Activated CD4-positive, alpha-beta T cell treated with anti-CD3 and anti-CD28 coated beads for 1 hour (primary cell): ENCODE data around the gene TEX53.

Experiments
- DNase-seq: peaks from one replicate; pipeline ENCODE4 v3.0.0-alpha.2; 2020

Gene TEX53

DNA sequence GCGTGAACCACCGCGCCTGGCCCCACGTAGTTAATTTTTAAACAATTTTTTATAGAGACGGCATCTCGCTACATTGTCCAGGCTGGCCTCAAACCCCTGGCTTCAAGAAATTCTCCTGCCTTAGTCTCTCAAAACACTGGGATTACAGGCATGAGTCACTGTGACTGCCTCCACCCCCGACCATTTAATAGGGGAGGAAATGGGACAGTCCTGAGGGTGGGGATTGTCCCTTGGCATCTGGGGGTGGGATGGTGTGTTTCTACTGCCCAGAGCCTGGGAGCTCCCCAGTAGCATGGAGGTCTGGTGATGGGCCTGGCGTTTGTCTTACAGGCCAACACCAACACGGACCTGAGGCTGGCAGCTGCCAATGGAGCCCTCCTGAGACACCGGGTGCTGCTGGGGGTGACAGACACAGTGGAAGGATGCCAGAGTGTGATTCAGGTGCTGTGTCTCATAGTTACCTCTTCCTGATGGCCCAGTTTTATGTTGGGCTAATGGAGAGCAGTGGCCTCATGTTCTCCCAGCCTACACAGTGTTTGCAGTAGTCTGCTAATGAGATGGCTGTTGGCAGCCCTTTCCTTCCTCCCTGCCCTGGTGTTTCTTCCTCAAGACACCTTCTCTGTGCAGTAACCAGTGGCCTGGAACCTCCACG, 24.0 kb downstream of the TEX53 start:
- DNase-seq = no peak

DNA sequence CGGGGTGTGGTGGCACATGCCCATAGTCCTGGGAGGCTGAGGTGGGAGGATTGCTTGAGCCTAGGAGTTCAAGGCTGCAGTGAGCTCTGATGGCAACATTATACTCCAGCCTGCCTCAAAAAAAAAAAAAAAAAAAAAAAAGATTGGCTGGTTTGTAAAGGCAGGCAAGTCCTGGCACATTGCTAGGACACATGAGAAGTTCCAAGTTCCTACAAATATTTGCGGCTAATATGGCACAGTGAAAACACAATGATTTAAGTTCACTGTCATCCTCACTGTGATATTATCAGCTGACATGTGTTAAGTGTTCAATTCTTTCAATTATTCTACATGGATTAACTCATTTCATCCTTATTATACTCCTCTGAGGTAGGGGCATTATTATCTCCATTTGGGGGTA, 26.4 kb downstream of the TEX53 start:
- DNase-seq = no peak

DNA sequence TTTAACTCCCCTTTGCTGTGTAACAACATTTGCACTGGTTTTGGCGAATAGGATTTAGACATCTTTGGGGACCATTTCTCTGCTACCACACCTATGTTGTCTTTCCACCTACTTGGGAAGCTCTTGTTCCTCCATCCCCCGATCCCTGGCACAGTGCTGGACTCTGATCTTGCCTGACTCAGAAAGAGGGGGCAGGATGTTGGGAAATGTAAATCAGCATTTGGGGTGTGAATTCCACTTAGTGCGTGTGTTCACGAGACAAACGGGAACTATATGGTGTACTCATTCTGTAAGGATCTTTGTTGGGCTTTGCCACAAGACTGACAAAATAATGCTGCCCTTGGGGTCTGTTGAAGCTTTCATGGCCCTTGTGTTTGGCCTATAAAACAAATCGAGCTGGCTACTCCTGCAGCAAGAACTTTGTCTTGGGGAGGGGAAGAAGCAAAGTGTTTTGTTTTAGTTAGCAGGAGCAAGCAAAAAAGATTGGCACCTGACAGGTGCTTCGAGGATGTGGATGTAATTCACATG, 28.0 kb downstream of the TEX53 start:
- no peak for DNase-seq

DNA sequence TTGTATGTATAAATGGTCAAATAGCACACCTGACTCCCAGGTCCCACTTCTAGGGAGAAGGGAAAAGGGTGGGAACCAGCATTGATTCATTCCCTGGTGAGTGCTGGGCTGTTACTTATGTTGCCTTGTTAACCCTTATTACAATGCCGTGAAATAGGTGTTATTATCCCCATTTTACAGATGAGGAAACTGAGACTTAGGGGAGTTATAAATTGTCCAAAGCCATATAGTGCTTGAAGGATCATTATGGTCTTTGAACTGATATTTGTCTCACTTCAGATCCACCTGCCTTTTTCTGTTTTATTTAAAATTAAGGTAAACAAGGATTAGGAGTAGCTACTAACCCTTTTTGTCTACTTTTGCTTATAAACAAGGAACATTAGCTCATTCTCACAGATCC, 30.1 kb downstream of the TEX53 start:
- no peak for DNase-seq

DNA sequence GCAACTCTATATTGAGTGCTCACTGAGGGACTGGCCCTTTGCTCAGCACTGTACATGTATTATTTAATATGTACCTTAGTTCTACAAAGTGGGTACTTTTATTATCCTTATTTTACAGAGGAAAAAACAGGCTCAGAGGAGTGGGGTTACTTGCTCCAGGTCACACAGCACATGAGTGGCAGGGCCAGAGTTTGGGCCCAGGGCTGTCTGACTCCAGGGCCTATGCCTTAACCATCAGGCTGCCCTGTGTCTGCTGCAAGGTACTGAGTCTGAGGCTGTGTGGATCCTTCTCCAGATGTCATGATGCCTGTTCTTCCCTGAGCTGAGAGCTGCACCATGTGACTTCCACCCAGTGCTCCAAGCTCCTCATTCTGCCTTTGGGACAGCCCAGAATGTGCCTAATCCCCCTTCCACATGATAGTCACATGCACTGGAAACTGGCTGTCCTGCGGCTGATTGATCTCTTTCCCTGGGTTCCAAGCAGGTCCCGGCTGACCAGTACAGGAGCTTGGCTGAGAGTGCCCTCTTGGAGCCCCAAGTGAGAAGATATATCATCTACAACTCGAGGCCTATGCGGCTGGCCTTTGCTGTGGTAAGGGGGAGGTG, 31.1 kb downstream of the TEX53 start:
- DNase-seq = no peak

DNA sequence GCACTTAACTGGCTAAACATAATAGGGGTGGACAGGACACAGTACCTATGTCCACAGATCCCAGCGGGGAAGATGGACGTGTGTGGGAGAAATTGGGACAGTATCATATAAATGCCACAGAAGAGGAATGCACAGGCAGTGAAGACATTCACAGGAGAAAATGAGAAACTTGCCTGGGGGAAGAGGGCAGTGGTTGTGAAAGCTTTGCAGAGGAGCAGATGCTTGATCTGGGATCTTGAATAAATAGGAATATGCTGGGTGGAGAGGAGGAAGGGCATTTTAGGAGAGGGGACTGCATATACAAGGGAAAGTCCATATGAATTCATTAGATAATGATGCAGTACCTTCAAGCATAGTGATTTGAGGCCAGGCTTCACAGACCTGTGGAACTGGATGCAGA, 32.9 kb downstream of the TEX53 start:
- DNase-seq = no peak

DNA sequence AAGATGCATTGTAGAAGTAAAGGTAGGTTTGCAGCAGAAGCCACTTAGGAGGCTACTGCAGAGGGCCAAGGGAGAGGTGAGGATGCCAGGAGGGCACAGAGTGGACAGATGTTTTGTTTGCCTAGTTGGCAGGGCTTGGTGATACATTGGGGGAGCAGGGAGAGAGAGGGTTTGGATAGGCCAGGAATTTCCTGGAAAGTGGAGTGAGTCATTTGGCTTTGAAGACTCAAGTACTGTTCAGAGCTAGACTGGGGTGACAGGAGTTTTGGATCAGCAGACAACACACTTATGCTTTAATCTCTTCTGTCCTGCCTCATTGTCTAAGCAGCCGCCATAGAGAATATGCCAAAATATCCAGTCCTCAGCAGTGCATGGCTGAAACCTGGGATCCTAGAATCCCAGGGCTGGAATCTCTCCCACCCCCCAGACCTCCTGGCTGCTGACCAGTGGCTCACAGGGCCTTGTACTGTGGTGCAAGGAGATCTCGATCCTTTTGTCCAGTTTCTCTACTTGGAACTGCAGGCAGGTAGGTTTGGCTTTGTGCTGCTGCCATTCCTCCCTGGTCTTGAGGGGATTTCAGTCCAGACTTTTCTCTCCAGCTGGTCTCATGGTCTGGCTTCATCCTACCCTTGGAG, 35.5 kb downstream of the TEX53 start:
- DNase-seq = no peak

DNA sequence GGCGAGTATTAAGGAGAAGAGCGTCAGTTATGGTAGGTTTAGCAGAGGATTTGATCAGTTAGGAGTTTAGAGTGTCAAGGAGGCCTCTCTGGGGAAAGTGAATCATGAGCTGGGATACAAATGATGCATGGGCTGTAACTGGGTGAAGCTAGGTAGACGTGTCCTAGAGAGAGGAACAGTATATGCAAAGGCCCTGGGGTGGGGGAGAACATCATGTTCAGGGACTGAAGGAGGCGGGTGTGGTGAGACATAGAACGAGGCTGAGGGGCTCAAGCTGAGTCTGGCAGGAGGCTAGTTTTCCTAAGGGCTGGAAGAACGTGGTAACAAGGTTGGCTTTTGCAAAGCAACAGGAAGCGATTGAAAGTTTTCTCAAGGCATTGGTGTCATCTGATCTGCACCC, 36.0 kb downstream of the TEX53 start:
- no peak for DNase-seq

DNA sequence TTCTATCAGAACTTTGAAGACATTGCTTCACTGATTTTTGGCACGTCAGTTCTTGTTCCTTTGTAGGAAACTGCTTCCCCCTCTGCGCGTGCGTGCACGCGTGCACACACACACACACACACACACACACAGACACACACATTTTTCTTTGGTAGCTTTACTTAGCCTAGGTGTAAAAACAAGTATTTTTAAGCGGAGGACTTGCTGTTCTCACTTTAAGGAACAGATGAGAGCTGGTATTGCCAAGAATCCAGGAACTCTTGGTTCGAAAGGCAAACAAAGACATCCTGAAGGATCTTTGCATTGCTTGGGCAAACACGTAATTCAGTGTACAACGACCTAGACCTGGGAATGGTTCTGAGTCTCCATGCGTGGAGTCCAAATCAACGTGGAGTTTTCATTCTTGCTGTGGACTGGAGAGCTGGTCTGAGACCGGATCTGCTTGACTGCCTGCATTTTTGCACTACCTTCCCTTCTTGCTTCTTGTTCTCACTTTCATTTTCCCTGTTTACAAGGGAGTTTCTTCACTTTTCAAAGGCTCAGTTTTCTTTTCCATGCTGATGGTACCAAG, 38.3 kb downstream of the TEX53 start:
- DNase-seq = no peak

DNA sequence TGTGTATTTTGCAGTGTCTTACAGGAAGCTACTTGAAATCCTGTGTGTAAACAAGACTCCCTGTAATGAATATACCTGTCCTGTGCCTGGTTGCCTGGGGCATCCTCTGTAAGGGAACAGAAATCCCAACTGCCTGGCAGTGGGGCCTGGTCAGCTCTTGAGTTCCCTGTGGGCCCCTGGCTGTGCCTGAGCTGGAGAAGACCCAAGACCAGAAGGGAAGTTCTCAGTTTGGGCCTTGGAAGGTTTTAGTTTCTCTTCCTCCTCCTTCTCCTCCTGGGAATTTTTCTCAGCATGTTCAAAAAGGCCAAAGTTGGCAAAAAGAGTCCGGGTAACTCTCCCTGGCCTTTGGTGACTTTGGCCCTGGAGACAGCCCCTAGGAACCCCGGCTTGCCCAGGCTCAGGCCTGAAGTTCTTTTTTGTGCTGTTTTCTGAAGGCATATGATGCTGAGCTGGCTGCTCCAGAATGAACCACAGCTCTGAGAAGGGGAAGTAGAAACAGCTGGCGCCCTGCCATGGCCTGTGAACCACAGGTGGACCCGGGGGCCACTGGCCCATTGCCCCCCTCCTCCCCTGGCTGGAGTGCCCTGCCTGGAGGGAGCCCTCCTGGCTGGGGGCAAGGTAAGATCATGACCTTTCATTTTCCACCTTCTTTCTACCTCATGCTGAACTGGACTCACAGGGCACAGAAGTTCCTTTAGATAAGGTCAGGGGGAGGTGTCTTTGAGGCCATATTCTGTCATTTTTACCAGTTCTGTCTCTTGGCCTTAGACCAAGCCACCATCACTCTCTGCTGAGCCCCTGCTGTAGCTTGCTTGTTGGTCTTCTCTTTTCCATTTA, 40.7 kb downstream of the TEX53 start:
- no peak for DNase-seq

DNA sequence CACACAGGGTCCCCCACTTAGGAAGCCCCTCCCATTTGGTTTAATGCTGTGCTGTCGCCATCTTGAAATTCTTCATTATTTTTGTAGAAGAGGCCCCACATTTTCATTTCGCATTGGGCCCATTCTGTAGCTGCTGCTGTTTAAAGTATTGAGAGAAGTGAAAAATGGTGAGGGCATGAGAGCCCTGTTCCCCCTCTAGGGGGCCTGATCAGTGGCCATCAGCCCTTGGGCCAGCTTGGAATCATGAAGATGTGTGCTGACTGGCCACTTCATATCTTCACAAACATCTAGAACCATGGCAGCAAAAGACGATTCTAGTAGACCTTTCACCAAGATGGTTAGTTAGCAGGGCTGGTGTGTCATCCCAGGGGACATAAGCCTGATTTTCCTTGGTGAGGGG, 43.2 kb downstream of the TEX53 start:
- no peak for DNase-seq

DNA sequence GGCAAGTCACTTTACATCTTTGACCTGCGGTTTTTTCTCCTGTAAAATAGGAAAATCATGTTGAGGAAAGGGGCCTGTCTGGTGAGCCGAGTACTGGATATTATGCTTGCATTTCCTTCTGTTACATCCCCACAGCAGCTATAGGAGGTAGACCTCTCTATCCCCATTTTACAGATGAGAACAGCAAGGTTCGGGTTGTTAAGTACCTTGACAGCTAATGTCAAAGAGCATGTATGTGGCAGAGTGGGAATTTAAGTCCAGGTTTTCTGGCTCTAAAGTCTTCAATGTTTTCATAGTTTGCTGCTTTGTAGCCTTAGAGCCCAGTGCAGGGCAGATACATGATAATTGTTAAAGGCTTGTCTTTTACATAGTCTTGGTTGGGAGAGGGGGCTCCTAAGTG, 43.7 kb downstream of the TEX53 start:
- DNase-seq = no peak

DNA sequence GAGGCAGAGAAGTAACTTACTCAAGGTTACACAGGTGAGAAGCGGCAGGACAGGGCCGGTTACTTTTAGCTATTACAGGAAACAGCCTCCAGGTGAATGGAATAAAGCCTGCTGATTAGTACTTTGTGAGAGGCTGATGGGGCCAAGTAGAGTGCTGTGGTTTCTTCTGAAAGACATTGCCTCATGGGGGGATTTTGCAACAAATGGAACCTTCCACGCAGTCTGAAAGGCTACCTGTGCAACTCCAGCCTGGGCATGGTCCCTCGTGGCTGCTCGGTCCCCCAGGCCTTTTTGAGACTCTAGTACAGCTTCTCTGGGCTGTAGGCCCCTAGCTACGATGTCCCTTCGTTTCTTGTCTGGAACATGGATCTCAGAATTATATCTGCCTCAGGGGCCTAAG, 44.5 kb downstream of the TEX53 start:
- DNase-seq = no peak

DNA sequence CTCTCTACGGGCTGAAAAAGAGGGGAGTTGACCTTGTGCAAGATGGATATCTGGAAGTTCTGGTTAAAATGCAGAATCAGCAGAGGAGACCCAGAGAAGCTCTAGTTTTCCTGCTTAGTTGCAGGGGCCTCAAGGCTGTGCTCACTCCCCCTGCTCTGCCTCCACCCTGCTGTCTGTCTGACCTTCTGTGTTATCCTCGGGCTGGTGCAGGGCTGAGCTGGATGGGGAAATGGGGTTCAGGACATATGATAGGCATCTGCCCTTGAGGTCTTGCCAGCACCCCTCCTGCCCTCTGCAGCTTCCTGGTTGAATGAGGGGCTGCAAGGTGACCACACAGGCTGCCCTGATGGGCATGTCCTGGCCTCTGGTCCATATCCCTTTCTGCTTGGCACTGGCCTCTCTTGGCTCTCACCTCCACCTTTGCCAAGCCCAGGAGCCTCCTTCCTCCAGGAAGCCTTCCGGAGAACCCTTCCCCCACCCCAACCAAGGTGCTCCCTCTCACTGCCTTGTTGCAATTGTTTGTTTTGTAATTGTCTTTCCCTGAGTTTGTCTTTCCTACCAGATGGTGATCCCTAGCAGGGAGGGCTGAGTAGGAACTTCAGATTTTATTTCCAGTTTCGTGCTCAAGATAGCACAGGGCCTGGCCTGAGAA, 45.2 kb downstream of the TEX53 start:
- DNase-seq = no peak

DNA sequence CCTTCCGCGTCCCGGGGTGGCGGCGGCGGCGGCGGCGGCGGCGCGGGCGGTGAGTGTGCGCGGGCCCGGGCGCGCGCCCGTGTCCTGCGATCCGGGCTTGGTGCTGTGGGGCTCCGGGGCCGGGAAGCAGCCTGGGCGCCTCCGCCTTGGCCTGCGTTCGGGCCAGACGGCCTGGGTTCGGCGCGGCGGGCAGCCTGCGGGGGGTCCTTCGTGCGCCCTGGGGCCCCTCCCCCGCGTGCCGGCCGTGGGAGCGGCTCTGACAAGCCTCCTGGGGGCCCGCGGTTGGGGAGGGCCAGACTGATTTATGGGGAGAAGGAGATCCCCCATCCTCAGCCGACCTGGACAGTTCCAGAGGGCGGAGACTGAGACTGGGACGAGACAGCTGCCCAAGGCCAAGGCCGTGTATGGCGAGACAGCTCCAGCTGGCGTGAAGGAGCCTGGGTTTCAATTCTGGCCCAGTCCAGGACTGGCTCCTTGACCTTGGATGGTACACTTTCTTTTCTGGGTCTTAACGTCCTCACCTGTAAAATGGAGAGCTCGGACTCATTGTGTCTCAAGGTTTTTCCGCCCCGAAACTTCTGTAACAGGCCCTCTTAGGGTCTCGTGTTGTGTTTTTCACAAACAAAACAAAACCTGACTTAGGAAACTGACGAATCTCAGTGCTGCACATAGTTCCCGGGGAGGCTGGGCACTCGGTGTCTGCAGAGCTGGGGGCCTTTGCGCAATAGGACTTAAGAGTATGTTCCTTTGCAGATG, 45.9 kb downstream of the TEX53 start:
- no peak for DNase-seq

DNA sequence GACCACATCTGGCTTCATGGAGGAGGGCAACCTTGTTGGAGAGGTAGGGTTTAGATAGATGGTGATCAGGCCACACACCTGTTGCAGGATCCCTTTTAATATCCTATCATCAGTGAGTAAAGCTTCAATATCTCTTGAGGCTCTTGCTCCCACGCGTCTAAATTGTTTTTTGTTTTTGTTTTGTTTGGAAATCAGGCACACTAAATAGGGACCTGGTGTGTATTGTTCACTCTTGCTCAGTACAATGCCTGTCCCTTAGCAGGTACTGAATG, 49.1 kb downstream of the TEX53 start:
- no peak for DNase-seq

DNA sequence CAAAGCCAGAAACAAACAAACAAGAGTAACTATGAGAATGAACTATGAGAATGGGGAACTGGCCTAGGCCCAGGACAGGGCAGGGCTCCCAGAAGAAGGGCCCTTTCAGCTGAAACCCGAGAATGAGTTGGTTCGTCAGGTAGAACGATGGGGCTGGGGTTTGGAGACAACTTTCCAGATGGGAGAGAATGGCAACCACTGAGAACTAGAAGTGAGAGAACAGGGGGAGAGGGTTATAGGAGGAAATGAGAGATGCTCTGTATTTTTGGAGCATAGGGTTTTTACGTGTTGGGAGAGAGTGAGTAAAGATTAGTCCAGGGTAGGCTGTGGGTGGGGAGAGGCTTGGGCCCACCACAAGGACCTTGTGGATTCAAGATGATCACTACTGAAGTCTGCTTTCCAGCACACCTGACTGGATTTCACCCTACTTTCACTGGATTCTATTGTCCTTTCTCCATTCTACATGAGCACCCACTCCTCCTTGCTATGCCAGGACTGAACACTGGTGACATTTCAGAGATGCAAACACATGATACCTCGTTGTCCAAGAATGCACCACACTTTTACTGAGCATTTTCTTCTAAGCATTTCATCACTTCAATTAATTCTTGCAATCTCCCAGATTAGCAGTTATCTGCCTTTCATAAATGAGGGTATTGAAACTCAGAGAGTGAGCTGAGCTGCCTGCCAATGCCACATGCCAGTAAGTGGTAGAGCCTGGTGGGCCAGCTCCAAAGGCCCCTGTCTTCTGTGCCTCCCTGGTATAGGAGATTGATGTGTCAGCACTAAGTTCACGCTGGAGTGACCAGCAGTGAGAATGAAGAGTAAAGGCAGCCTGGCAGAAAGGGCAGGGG, 49.7 kb downstream of the TEX53 start:
- no peak for DNase-seq

DNA sequence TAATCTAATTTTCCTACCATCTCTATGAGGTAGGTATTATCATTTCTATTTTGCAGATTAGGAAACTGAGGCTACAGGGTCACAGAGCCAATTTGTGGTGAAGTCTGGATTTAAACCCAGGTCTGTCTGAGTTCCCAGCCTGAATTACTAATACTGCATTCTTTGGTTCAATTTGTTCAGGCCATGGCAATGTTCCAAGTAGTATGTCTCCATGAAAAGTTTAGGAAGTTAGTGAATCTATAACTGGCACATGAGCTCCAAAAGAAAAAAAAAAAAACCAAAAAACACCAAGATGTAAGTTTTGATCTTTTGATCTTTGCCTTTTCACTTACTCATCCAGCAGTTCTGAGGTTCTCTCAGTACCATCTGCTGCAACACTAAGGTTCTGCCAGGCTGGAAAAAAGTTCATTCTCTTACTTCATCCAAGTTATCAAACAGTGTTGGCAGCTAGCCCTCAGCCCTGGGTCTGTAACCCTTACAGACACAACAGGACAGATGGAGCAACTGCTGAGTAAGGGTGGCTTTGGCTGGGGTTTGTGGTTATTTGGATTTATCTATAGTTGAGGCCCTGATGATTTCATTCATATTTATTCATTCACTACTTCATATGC, 50.9 kb downstream of the TEX53 start:
- DNase-seq = no peak
